Bronchial epithelial cell (primary cell): ENCODE data around the gene IDH3G. TPM values are rescaled to one million over a fixed set of nuclear protein-coding genes. Genes with fewer than 3 reads are reported as not detected.

ENCODE experiments used
- DNase-seq: peaks from one replicate; pipeline ENCODE4 v3.0.0-alpha.2; 2010; ENCODE audit warnings: low read depth
- FAIRE-seq: peaks from 2 replicates; lab custom pipeline; 2011; peaks lifted over from hg19 to GRCh38; lab: Jason Lieb, UNC
- H3K27me3 ChIP-seq: 2 replicates; pipeline ENCODE4 v1.5.1; 2011; ENCODE audit warnings: low read length; ENCODE audit not compliant: control insufficient read depth, insufficient read depth
- H3K36me3 ChIP-seq: 2 replicates; pipeline ENCODE4 v1.5.1; 2011; ENCODE audit warnings: low read length; ENCODE audit not compliant: control insufficient read depth, insufficient read depth
- H3K4me3 ChIP-seq: 2 replicates; pipeline ENCODE4 v1.5.1; 2011; ENCODE audit warnings: mild to moderate bottlenecking, low read depth, low read length, control low read depth
- CTCF ChIP-seq: IDR thresholded peaks from 2 replicates; pipeline ENCODE4 v1.5.1; 2011; ENCODE audit warnings: mild to moderate bottlenecking, moderate library complexity, low read length, control low read depth, inconsistent platforms; ENCODE audit not compliant: insufficient read depth, severe bottlenecking
- total RNA-seq: library from RNA; depleted of rRNA; stranded (reverse); fragments of >200 nt; gene quantifications from 2 replicates; pipeline ENCODE4 v1.2.1, GENCODE V29; 2014

Gene IDH3G
- total RNA-seq, 1 donor from 2014 or later, result 26.3 TPM

- TF ChIP-seq CTCF, result no peak
- peaks cover 5% of the 10 kb centered on the region for H3K36me3 ChIP-seq
- peaks cover 1% of the 10 kb centered on the region for H3K27me3 ChIP-seq
- DNase-seq (no peak), FAIRE-seq (no peak)
- H3K4me3 ChIP-seq, result no peak overlapping the region
These were observed 5.2 kb upstream of the IDH3G start for GRCh38 chrX:153799326-153799725.

GRCh38 chrX:153797415-153798015 lies 3.3 kb upstream of the IDH3G start:
- no peak for DNase-seq
- H3K36me3 ChIP-seq, result peaks cover 5% of the 10 kb centered on the region

GRCh38 chrX:153794897-153795816 lies 982 bp upstream of the IDH3G start:
- DNase-seq (no peak), FAIRE-seq (no peak)

More at GRCh38 chrX:153797415-153798015, 3.3 kb upstream of the IDH3G start:
- H3K27me3 ChIP-seq, result peaks cover 1% of the 10 kb centered on the region
- H3K4me3 ChIP-seq, result no peak overlapping the region
- no peak for FAIRE-seq
- no peak for TF ChIP-seq CTCF

GRCh38 chrX:153793291-153793690 lies 884 bp downstream of the IDH3G start:
- H3K4me3 ChIP-seq, result peak overlapping the region; percentile 78
- H3K36me3 ChIP-seq, result peaks cover 12% of the 10 kb centered on the region
- H3K27me3 ChIP-seq, result no peaks in the 10 kb centered on the region
- DNase-seq (no peak), FAIRE-seq (peak; percentile 28)
- TF ChIP-seq CTCF, result no peak

More at GRCh38 chrX:153794897-153795816, 982 bp upstream of the IDH3G start:
- Histone ChIP-seq H3K27me3 (no peaks in the 10 kb centered on the region), H3K36me3 (peaks cover 7% of the 10 kb centered on the region), H3K4me3 (peak overlapping the region; percentile 78)
- TF ChIP-seq CTCF, result no peak

- H3K4me3 ChIP-seq, result no peak overlapping the region
- DNase-seq (no peak), FAIRE-seq (peak; percentile 13)
- H3K36me3 ChIP-seq, result peaks cover 11% of the 10 kb centered on the region
- no peaks in the 10 kb centered on the region for H3K27me3 ChIP-seq
- no peak for TF ChIP-seq CTCF
These were observed 1.8 kb downstream of the IDH3G start for GRCh38 chrX:153792368-153792767.
